Panc1 (cell line): ENCODE results near the gene ANO1.

ENCODE experiments used
- CTCF ChIP-seq: fragments of 450-650 bp; IDR thresholded peaks from 2 replicates; pipeline ENCODE4 v1.5.1; 2017; ENCODE audit warnings: mild to moderate bottlenecking
- TCF7L2 ChIP-seq: IDR thresholded peaks from 2 replicates; pipeline ENCODE4 v1.6.1; 2011; ENCODE audit warnings: mild to moderate bottlenecking, low read depth, low read length, inconsistent platforms

GRCh38 chr11:70138403-70138802, 60.3 kb downstream of the ANO1 start:
- TF ChIP-seq CTCF (no peak), TCF7L2 (no peak)
